SHP77 (cell line): ENCODE data around the gene NECTIN4.
A peak's percentile ranks its signal among the peaks of the same experiment; 100 is the strongest.

ENCODE experiments used
- DNase-seq, 2 experiments: peaks; one replicate each; lab custom pipeline; 2025; lab: John Stamatoyannopoulos, UW

NECTIN4 gene

GRCh38 chr1:161111527-161111926, 22.2 kb upstream of the NECTIN4 start:
- no peak for DNase-seq

- no peak for DNase-seq
These were observed 21.8 kb upstream of the NECTIN4 start for GRCh38 chr1:161111117-161111516.

- no peak for DNase-seq
These were observed 17.1 kb upstream of the NECTIN4 start for GRCh38 chr1:161106431-161106830.

- no peak for DNase-seq
These were observed 11.2 kb upstream of the NECTIN4 start for GRCh38 chr1:161100556-161100955.

GRCh38 chr1:161099090-161099802, 9.9 kb upstream of the NECTIN4 start:
- no peak for DNase-seq

GRCh38 chr1:161098210-161099068, 9.1 kb upstream of the NECTIN4 start, which contains the start of gene KLHDC9:
Gene KLHDC9 (plus strand): TSS chr1:161098361. CDS start chr1:161098536, 175 bp downstream.
- peak; percentile 92 to 97 for DNase-seq

GRCh38 chr1:161096530-161096929, 7.2 kb upstream of the NECTIN4 start:
- no peak for DNase-seq

GRCh38 chr1:161096015-161096414, 6.7 kb upstream of the NECTIN4 start:
- no peak for DNase-seq

- DNase-seq: no peak
These were observed 5.9 kb upstream of the NECTIN4 start for GRCh38 chr1:161095230-161095629.

- no peak for DNase-seq
These were observed 5.1 kb upstream of the NECTIN4 start for GRCh38 chr1:161094481-161094880.

- no peak for DNase-seq
These were observed 3.3 kb upstream of the NECTIN4 start for GRCh38 chr1:161092621-161093028.

- DNase-seq: no peak
These were observed 2.6 kb upstream of the NECTIN4 start for GRCh38 chr1:161091796-161092507.

- no peak for DNase-seq
These were observed 1.7 kb upstream of the NECTIN4 start for GRCh38 chr1:161091093-161091492.

GRCh38 chr1:161090617-161091016, 1.3 kb upstream of the NECTIN4 start:
- DNase-seq: no peak

GRCh38 chr1:161089938-161090337, 580 bp upstream of the NECTIN4 start:
- no peak for DNase-seq

- DNase-seq: no peak
These were observed 709 bp downstream of the NECTIN4 start for GRCh38 chr1:161088587-161089110.

- no peak for DNase-seq
These were observed 2.9 kb downstream of the NECTIN4 start for GRCh38 chr1:161086457-161086856.

- DNase-seq: no peak
These were observed 4.2 kb downstream of the NECTIN4 start for GRCh38 chr1:161085165-161085564.

GRCh38 chr1:161084597-161084988, 4.8 kb downstream of the NECTIN4 start:
- no peak for DNase-seq

- DNase-seq: no peak
These were observed 5.4 kb downstream of the NECTIN4 start for GRCh38 chr1:161083748-161084596.
